ENCODE data around the gene ESR2. TPM values are rescaled to one million over a fixed set of nuclear protein-coding genes. Genes with fewer than 3 reads are reported as not detected.
"Not testable (repeated sequence)": the region's sequence is repeated elsewhere in the genome, so short reads cannot be mapped to it uniquely, and the experiment has no call there.

The ESR2 gene
- total RNA-seq, 1 donor from 2014 or later: 2.2 TPM

GRCh38 chr14:64049616-64050381, 244.4 kb downstream of the ESR2 start:
- no peaks in the 10 kb centered on the region for H3K4me1 ChIP-seq
- peaks cover 0 to 19% of the 10 kb centered on the region in 2 donors for H3K36me3 ChIP-seq
- no peak overlapping the region for H3K27ac ChIP-seq
- H3K9me3 ChIP-seq: no peaks in the 10 kb centered on the region
- intact Hi-C loops (cut with DNase I): no loop called here
- TF ChIP-seq POLR2A (IDR thresholded peaks at IDR 0.05) (no peak), POLR2AphosphoS5 (IDR thresholded peaks at IDR 0.05; ENCODE audit: insufficient read depth in 1 of 2, low read depth in 1 of 2) (no peak)
- TF ChIP-seq, protein P1, sequence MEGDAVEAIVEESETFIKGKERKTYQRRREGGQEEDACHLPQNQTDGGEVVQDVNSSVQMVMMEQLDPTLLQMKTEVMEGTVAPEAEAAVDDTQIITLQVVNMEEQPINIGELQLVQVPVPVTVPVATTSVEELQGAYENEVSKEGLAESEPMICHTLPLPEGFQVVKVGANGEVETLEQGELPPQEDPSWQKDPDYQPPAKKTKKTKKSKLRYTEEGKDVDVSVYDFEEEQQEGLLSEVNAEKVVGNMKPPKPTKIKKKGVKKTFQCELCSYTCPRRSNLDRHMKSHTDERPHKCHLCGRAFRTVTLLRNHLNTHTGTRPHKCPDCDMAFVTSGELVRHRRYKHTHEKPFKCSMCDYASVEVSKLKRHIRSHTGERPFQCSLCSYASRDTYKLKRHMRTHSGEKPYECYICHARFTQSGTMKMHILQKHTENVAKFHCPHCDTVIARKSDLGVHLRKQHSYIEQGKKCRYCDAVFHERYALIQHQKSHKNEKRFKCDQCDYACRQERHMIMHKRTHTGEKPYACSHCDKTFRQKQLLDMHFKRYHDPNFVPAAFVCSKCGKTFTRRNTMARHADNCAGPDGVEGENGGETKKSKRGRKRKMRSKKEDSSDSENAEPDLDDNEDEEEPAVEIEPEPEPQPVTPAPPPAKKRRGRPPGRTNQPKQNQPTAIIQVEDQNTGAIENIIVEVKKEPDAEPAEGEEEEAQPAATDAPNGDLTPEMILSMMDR (IDR thresholded peaks at IDR 0.05): no peak
- DNase-seq (ENCODE audit: extremely low spot score in 2 of 2): no peak
- H3K27me3 ChIP-seq: no peaks in the 10 kb centered on the region
- H3K4me3 ChIP-seq: no peak overlapping the region

DNA sequence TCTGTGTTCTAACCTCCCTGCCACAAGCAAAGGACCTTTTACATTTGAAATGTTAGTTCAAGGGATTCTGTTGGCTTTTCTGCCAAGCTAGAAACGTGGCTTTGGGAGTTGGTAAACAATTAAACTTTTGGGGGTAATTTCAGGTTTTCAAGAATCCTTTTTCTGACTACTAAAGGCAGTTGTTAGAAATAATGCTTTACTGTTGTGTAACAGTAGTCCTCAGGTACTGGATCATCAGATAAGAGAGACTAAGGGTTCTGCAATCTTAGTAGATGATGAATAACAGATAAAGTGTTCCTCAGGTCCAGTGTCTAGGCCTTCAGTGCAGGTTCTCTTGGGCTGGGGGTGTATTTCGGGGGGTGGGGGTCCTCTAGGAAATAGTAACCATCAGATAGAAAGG, 249.1 kb downstream of the ESR2 start:
- no peak overlapping the region for H3K4me3 ChIP-seq
- no peaks in the 10 kb centered on the region for H3K27me3 ChIP-seq
- intact Hi-C loops (cut with DNase I): no loop called here
- no peaks in the 10 kb centered on the region for H3K4me1 ChIP-seq
- DNase-seq (ENCODE audit: extremely low spot score in 2 of 2): no peak
- no peak overlapping the region for H3K27ac ChIP-seq
- H3K9me3 ChIP-seq: no peaks in the 10 kb centered on the region
- TF ChIP-seq, protein P1 (IDR thresholded peaks at IDR 0.05): no peak
- TF ChIP-seq POLR2A (IDR thresholded peaks at IDR 0.05) (no peak), POLR2AphosphoS5 (IDR thresholded peaks at IDR 0.05; ENCODE audit: insufficient read depth in 1 of 2, low read depth in 1 of 2) (no peak)
- peaks cover 0 to 7% of the 10 kb centered on the region in 2 donors for H3K36me3 ChIP-seq

- H3K36me3 ChIP-seq; H3K27me3 ChIP-seq; H3K4me1 ChIP-seq; H3K9me3 ChIP-seq; intact Hi-C loops (cut with DNase I); H3K4me3 ChIP-seq; H3K27ac ChIP-seq; DNase-seq (ENCODE audit: extremely low spot score in 2 of 2): not testable (repeated sequence)
These were observed 250.9 kb downstream of the ESR2 start for GRCh38 chr14:64043296-64043695.

DNA sequence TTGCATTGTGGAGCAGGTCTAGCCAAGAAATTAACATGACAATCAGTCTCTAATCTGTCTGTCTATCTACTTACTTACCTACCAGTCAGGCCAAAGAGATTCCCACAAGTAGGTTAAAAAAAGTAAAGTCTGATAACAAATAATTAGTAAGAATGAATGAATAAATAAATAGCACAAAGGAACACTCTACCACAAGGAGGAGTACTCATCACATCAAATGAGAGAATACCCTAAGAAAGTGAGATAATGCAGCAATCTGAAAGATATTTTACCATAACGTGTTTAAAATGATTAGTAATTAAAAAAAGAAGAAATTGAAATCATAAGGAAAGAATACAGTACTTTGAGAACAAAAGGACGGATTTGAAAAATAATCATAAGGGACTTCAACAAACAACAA, 254.1 kb downstream of the ESR2 start:
- TF ChIP-seq, protein P1 (IDR thresholded peaks at IDR 0.05): no peak
- no peak for TF ChIP-seq POLR2A (IDR thresholded peaks at IDR 0.05)
- no peak for TF ChIP-seq POLR2AphosphoS5 (IDR thresholded peaks at IDR 0.05; ENCODE audit: insufficient read depth in 1 of 2, low read depth in 1 of 2)
- no peak for DNase-seq (ENCODE audit: extremely low spot score in 2 of 2)
- H3K4me1 ChIP-seq: no peaks in the 10 kb centered on the region
- H3K36me3 ChIP-seq: no peaks in the 10 kb centered on the region
- H3K4me3 ChIP-seq: no peak overlapping the region
- H3K27me3 ChIP-seq: no peaks in the 10 kb centered on the region
- no peaks in the 10 kb centered on the region for H3K9me3 ChIP-seq
- intact Hi-C loops (cut with DNase I): no loop called here
- H3K27ac ChIP-seq: no peak overlapping the region

DNA sequence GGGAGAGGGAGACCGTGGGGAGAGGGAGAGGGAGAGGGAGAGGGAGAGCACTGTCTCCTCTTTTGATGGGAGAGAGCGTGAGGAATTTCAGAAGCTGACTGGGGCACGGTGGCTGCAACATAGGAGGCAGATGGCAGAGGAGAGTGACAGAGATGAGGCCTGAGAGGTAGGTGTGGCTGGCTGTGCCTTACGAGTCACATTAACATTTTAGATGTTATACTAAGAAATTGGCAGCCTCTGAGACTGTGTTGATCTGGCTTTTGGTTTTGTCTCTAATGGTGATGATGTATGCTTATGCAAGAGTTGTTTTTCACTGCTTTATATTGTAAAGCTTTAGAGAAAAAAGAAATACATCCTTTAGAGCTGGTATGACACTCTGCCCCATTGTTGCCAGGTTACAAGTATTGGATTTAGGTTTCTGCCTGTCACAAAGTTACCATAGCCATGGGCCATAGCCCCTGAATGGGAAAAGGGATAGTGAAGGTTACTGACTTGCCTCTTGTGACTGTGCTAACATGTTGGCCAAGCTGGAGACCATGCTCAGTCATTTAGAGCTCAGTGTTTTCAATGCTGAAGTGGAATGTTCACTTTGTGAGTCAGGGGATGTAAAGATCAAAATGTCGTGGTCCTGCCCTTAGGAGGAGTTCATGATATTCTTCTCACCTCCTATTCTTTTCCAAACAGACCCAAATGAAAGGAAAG, 255.2 kb downstream of the ESR2 start:
- DNase-seq (ENCODE audit: extremely low spot score in 2 of 2): no peak
- intact Hi-C loops (cut with DNase I): no loop called here

DNA sequence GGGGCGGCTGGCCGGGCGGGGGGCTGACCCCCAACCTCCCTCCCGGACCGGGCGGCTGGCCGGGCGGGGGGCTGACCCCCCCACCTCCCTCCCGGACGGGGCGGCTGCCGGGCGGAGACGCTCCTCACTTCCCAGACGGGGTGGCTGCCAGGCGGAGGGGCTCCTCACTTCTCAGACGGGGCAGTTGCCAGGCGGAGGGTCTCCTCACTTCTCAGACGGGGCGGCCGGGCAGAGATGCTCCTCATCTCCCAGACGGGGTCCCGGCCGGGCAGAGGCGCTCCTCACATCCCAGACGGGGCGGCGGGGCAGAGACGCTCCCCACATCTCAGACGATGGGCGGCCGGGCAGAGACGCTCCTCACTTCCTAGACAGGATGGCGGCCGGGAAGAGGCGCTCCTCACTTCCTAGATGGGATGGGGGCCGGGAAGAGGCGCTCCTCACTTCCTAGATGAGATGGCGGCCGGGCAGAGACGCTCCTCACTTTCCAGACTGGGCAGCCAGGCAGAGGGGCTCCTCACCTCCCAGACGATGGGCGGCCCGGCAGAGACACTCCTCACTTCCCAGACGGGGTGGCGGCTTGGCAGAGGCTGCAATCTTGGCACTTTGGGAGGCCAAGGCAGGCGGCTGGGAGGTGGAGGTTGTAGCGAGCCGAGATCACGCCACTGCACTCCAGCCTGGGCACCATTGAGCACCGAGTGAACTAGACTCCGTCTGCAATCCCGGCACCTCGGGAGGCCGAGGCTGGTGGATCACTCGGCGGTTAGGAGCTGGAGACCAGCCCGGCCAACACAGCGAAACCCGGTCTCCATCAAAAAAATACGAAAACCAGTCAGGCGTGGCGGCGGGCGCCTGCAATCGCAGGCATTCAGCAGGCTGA, 256.1 kb downstream of the ESR2 start:
- H3K27ac ChIP-seq; intact Hi-C loops (cut with DNase I); H3K4me3 ChIP-seq; H3K36me3 ChIP-seq; H3K27me3 ChIP-seq; H3K9me3 ChIP-seq; H3K4me1 ChIP-seq; DNase-seq (ENCODE audit: extremely low spot score in 2 of 2): not testable (repeated sequence)

More for the DNA sequence above, 255.2 kb downstream of the ESR2 start:
- no peak overlapping the region for H3K27ac ChIP-seq
- H3K27me3 ChIP-seq: no peaks in the 10 kb centered on the region
- TF ChIP-seq, protein P1 (IDR thresholded peaks at IDR 0.05): no peak
- TF ChIP-seq POLR2A (IDR thresholded peaks at IDR 0.05): no peak
- TF ChIP-seq POLR2AphosphoS5 (IDR thresholded peaks at IDR 0.05; ENCODE audit: insufficient read depth in 1 of 2, low read depth in 1 of 2): no peak
- H3K4me3 ChIP-seq: no peak overlapping the region
- no peaks in the 10 kb centered on the region for H3K36me3 ChIP-seq
- no peaks in the 10 kb centered on the region for H3K4me1 ChIP-seq
- H3K9me3 ChIP-seq: no peaks in the 10 kb centered on the region
